ENCODE measurements around the gene EPX. TPM values are rescaled to one million over a fixed set of nuclear protein-coding genes. Genes with fewer than 3 reads are reported as not detected.

EPX gene
- total RNA-seq, 4 donors from 2014 or later: not detected

DNA sequence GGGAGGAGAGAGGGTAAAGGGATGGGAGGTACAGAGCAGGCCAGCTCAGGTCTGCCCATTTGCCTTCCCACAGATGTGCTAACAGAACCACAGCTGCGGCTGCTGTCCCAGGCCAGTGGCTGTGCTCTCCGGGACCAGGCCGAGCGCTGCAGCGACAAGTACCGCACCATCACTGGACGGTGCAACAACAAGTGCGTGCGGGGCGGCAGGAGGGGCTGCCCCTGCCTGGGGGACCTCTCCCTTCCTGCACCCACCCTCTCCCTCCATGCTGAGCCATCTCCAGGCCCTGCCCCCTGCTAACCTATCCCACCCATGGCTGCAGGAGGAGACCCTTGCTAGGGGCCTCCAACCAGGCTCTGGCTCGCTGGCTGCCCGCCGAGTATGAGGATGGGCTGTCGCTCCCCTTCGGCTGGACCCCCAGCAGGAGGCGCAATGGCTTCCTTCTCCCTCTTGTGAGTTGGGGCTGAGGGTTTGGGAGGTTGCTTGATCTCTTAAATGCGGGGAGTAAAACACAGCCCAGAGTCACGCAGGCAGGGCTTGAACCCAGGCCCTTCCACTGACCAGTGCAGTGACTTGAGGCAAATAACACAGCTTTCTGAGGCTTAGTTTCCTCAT, 1.2 kb downstream of the EPX start:
- H3K9me3 ChIP-seq: no peaks in the 10 kb centered on the region
- no peak overlapping the region for H3K4me3 ChIP-seq
- in situ Hi-C loops (cut with MboI; ENCODE audit: low pct_ligation_motif_present in 1 of 4, low pct_unique_long_range_greater_than_20kb in 1 of 4, low sequenced_read_pairs in 3 of 4) (no loop called here), intact Hi-C loops (cut with DNase I; ENCODE audit: low total_unique reads) (no loop called here)
- H3K4me1 ChIP-seq: no peaks in the 10 kb centered on the region
- no peak overlapping the region for H3K27ac ChIP-seq
- H3K36me3 ChIP-seq: no peaks in the 10 kb centered on the region
- peaks cover 30% of the 10 kb centered on the region for H3K27me3 ChIP-seq
- WGBS, 2 donors (ENCODE audit: low coverage in 1 of 2): 79 to 82% methylated on average over 3 to 18 of the region's 18 CpGs
- TF ChIP-seq EP300 (IDR thresholded peaks at IDR 0.05; ENCODE audit: low read depth): no peak
- no peak for TF ChIP-seq POLR2AphosphoS5 (IDR thresholded peaks at IDR 0.05)
- TF ChIP-seq, protein P1, sequence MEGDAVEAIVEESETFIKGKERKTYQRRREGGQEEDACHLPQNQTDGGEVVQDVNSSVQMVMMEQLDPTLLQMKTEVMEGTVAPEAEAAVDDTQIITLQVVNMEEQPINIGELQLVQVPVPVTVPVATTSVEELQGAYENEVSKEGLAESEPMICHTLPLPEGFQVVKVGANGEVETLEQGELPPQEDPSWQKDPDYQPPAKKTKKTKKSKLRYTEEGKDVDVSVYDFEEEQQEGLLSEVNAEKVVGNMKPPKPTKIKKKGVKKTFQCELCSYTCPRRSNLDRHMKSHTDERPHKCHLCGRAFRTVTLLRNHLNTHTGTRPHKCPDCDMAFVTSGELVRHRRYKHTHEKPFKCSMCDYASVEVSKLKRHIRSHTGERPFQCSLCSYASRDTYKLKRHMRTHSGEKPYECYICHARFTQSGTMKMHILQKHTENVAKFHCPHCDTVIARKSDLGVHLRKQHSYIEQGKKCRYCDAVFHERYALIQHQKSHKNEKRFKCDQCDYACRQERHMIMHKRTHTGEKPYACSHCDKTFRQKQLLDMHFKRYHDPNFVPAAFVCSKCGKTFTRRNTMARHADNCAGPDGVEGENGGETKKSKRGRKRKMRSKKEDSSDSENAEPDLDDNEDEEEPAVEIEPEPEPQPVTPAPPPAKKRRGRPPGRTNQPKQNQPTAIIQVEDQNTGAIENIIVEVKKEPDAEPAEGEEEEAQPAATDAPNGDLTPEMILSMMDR (IDR thresholded peaks at IDR 0.05): no peak
- no peak for TF ChIP-seq POLR2A (IDR thresholded peaks at IDR 0.05)
- DNase-seq: no peak

DNA sequence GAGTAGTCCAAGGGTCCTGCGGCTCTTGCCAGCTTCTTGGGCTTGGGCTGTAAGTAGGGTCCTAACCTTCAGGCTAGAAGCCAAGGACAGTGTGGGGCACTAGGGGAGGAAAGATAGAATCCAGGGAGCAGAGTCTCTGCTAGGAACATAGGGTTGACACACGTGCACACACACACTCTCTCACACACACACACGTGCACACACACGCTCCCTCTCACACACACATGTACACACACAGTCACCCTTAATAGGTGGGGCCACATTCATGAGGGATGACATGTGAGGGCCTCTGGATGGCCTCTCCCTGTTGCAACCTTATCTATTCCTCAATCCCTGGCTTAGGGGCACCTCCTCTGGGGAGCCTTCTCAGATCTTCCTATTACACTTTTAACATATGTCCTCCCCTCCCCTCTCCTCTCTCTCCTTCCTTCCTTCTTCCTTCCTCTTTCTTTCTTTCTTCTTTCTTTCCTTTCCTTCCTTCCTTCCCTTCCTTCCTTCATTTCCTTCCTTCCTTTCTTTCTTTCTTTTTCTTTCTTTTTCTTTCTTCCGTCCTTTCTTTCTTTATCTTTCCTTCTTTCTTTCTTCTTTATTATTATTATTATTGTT, 3.1 kb downstream of the EPX start:
- in situ Hi-C loops (cut with MboI; ENCODE audit: low pct_ligation_motif_present in 1 of 4, low pct_unique_long_range_greater_than_20kb in 1 of 4, low sequenced_read_pairs in 3 of 4): no loop called here
- WGBS, 2 donors (ENCODE audit: low coverage in 1 of 2): 82 to 88% methylated on average over 1 to 5 of the region's 5 CpGs

DNA sequence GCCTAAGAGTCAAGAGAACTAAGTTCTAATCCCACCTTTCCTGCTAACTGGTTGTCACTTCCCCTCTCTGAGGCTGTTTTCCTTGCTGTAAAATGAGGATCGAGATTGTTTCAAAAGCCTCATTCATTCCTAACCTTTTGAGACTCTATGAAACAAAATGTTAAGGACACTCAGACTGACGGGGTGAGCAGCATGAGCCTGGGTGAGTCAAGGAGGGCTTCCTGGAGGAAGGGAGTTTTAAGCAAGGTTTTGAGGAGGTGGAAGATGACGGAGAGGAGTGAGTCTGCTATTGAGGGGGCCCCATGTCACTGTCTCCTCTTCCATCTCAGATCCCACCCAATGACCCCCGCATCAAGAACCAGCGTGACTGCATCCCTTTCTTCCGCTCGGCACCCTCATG, 4.1 kb downstream of the EPX start:
- in situ Hi-C loops (cut with MboI; ENCODE audit: low pct_ligation_motif_present in 1 of 4, low pct_unique_long_range_greater_than_20kb in 1 of 4, low sequenced_read_pairs in 3 of 4): no loop called here
- no peaks in the 10 kb centered on the region for H3K36me3 ChIP-seq
- intact Hi-C loops (cut with DNase I; ENCODE audit: low total_unique reads): no loop called here
- peaks cover 24% of the 10 kb centered on the region for H3K27me3 ChIP-seq
- DNase-seq: no peak
- no peaks in the 10 kb centered on the region for H3K4me1 ChIP-seq
- 75 to 78% methylated on average over 7 of the region's 7 CpGs for WGBS, 2 donors (ENCODE audit: low coverage in 1 of 2)
- H3K27ac ChIP-seq: no peak overlapping the region
- TF ChIP-seq EP300 (IDR thresholded peaks at IDR 0.05; ENCODE audit: low read depth): no peak
- no peak for TF ChIP-seq POLR2AphosphoS5 (IDR thresholded peaks at IDR 0.05)
- TF ChIP-seq, protein P1 (IDR thresholded peaks at IDR 0.05): no peak
- TF ChIP-seq POLR2A (IDR thresholded peaks at IDR 0.05): no peak
- no peaks in the 10 kb centered on the region for H3K9me3 ChIP-seq
- no peak overlapping the region for H3K4me3 ChIP-seq

More for the DNA sequence above, 3.1 kb downstream of the EPX start:
- no peak for DNase-seq
- Histone ChIP-seq H3K36me3 (no peaks in the 10 kb centered on the region), H3K27me3 (peaks cover 24% of the 10 kb centered on the region), H3K27ac (no peak overlapping the region), H3K4me1 (no peaks in the 10 kb centered on the region), H3K9me3 (no peaks in the 10 kb centered on the region), H3K4me3 (no peak overlapping the region)
- TF ChIP-seq EP300 (IDR thresholded peaks at IDR 0.05; ENCODE audit: low read depth) (no peak), POLR2AphosphoS5 (IDR thresholded peaks at IDR 0.05) (no peak), POLR2A (IDR thresholded peaks at IDR 0.05) (no peak)
- TF ChIP-seq, protein P1 (IDR thresholded peaks at IDR 0.05): no peak
- intact Hi-C loops (cut with DNase I; ENCODE audit: low total_unique reads): no loop called here

DNA sequence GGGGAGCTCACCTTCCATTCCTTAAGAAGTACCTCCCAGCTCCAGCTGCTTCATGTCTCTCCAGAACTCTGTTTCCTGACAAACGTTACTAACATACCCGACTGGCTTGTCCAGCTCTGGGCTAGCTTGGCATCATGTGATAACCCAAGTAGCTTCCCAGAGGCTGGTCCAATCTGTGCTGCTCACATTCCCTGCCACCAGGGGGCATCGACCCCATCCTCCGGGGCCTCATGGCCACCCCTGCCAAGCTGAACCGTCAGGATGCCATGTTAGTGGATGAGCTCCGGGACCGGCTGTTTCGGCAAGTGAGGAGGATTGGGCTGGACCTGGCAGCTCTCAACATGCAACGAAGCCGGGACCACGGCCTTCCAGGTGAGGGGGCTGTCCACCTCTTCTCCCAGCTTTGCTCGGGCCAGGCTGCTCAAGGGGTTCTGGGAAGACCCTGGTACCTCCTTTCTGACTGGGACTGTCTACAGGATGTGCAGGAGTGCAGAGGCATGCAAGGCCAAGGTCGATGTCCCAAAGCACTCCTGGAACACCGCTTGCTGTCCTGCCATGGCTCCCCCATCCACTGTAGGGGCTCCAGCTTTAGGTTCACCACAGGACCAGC, 7.6 kb downstream of the EPX start:
- Histone ChIP-seq H3K27me3 (peaks cover 24% of the 10 kb centered on the region), H3K4me3 (no peak overlapping the region), H3K9me3 (no peaks in the 10 kb centered on the region), H3K36me3 (no peaks in the 10 kb centered on the region), H3K27ac (no peak overlapping the region), H3K4me1 (no peaks in the 10 kb centered on the region)
- no peak for TF ChIP-seq POLR2A (IDR thresholded peaks at IDR 0.05)
- TF ChIP-seq POLR2AphosphoS5 (IDR thresholded peaks at IDR 0.05): no peak
- no peak for TF ChIP-seq EP300 (IDR thresholded peaks at IDR 0.05; ENCODE audit: low read depth)
- TF ChIP-seq, protein P1 (IDR thresholded peaks at IDR 0.05): peak; percentile 19 to 37 (median 29)
- WGBS, 2 donors (ENCODE audit: low coverage in 1 of 2): 49% methylated on average over 14 of the region's 14 CpGs; no CpG with 5 or more reads in 1 of the 2 donors
- DNase-seq: peak; percentile 40
- in situ Hi-C loops (cut with MboI; ENCODE audit: low pct_ligation_motif_present in 1 of 4, low pct_unique_long_range_greater_than_20kb in 1 of 4, low sequenced_read_pairs in 3 of 4) (no loop called here), intact Hi-C loops (cut with DNase I; ENCODE audit: low total_unique reads) (no loop called here)

Data from transverse colon (tissue), 4 donors.